HCT116 (cell line): ENCODE results near the gene NSUN3. TPM values are rescaled to one million over a fixed set of nuclear protein-coding genes. Genes with fewer than 3 reads are reported as not detected.

ENCODE experiments used
- ATAC-seq: fragments of 200-7000 bp; cut with Tn5 transposase; 2 replicates; pipeline ENCODE4 v1.9.1; 2020; ENCODE audit warnings: mild to moderate bottlenecking, moderate library complexity
- BruUV-seq: library from RNA; stranded (reverse); fragments of 400-500 nt; replicated peaks from 2 replicates; lab custom pipeline; 2021; lab: Mats Ljungman, UMichigan
- CTCF ChIA-PET: fragments of 300-600 bp; sonication (Branson Sonifier 250); formaldehyde crosslinking; loops from one replicate; lab custom pipeline; 2021; ENCODE audit warnings: antibody characterized with exemption; lab: Charles Lee
- POLR2A ChIA-PET: fragments of 300-600, 350-600 bp; sonication (Branson Sonifier 250); formaldehyde crosslinking; loops from one replicate; lab custom pipeline; 2021; ENCODE audit warnings: antibody characterized with exemption; lab: Charles Lee
- RAD21 ChIA-PET, 2 experiments: fragments of 300-600 bp; sonication (Branson Sonifier 250); formaldehyde crosslinking; loops; one replicate each; lab custom pipeline; 2023; ENCODE audit warnings: low total read pairs in 2 of 2; ENCODE audit not compliant: uncharacterized antibody in 2 of 2, unreplicated experiment in 2 of 2, low non-redundant PET in 1 of 2; lab: Charles Lee
- DNase-seq: peaks from one replicate; pipeline ENCODE4 v3.0.0-alpha.2; 2010; ENCODE audit warnings: low read depth, low spot score
- H2AFZ ChIP-seq: fragments of 200-600 bp; shearing (Covaris generic), sonication (generic); 2 replicates; pipeline ENCODE4 v1.6.1; 2017; ENCODE audit warnings: low read depth, mixed run types, mixed read lengths, antibody characterized with exemption, low read length; ENCODE audit not compliant: poor library complexity, severe bottlenecking
- H3K27ac ChIP-seq: 2 replicates; pipeline ENCODE4 v1.5.1; 2012; ENCODE audit warnings: low read depth, low read length
- H3K27me3 ChIP-seq: fragments of 200-600 bp; sonication (generic); 2 replicates; pipeline ENCODE4 v1.6.1; 2016; ENCODE audit warnings: mixed run types, low read length, mixed read lengths; ENCODE audit not compliant: insufficient read depth
- H3K36me3 ChIP-seq, 2 experiments: fragments of 200-500 bp in 1 of 2; fragments of 200-600 bp in 1 of 2; sonication (Bioruptor generic) in 1 of 2; sonication (generic) in 1 of 2; 2 replicates each; pipeline versions ENCODE4 v1.5.1 to v1.6.1; 2014 to 2016; ENCODE audit warnings: low read length in 2 of 2, inconsistent platforms in 1 of 2, mixed read lengths in 1 of 2, mixed run types in 1 of 2; ENCODE audit not compliant: insufficient read depth in 2 of 2, control insufficient read depth in 1 of 2
- H3K4me1 ChIP-seq, 2 experiments: fragments of 200-600 bp in 1 of 2; sonication (generic) in 1 of 2; 2 replicates each; pipeline versions ENCODE4 v1.5.1 to v1.6.1; 2012 to 2017; ENCODE audit warnings: low read length in 2 of 2, inconsistent platforms in 1 of 2, mild to moderate bottlenecking in 1 of 2, mixed read lengths in 1 of 2, mixed run types in 1 of 2, moderate library complexity in 1 of 2; ENCODE audit not compliant: insufficient read depth in 2 of 2, control insufficient read depth in 1 of 2
- H3K4me2 ChIP-seq: fragments of 200-600 bp; sonication (generic); 2 replicates; pipeline ENCODE4 v1.6.1; 2017; ENCODE audit warnings: mixed run types, low read length, mixed read lengths
- H3K4me3 ChIP-seq, 2 experiments: fragments of 200-600 bp in 1 of 2; sonication (generic) in 1 of 2; replicated peaks in 1 of 2; 2 replicates each; pipeline ENCODE4 v1.5.1; 2011 to 2016; ENCODE audit warnings: low read length in 2 of 2, control low read depth in 1 of 2, low read depth in 1 of 2, mild to moderate bottlenecking in 1 of 2, mixed read lengths in 1 of 2, mixed run types in 1 of 2
- H3K79me2 ChIP-seq: fragments of 200-600 bp; sonication (generic); 2 replicates; pipeline ENCODE4 v1.6.1; 2017; ENCODE audit warnings: mild to moderate bottlenecking, mixed run types, low read length, moderate library complexity, mixed read lengths; ENCODE audit not compliant: insufficient read depth
- H3K9ac ChIP-seq: fragments of 200-600 bp; sonication (generic); 2 replicates; pipeline ENCODE4 v1.6.1; 2016; ENCODE audit warnings: low read length, mixed read lengths
- H3K9me2 ChIP-seq: fragments of 200-600 bp; sonication (generic), shearing (Covaris generic); 2 replicates; pipeline ENCODE4 v1.6.1; 2017; ENCODE audit warnings: mixed run types, mild to moderate bottlenecking, moderate library complexity; ENCODE audit not compliant: insufficient read depth
- H3K9me3 ChIP-seq, 2 experiments: fragments of 200-500 bp in 1 of 2; fragments of 200-600 bp in 1 of 2; sonication (Bioruptor generic) in 1 of 2; sonication (generic) in 1 of 2; 2 replicates each; pipeline ENCODE4 v1.6.1; 2014 to 2017; ENCODE audit warnings: low read length in 2 of 2, mixed read lengths in 2 of 2, inconsistent platforms in 1 of 2, low read depth in 1 of 2, mild to moderate bottlenecking in 1 of 2, mixed run types in 1 of 2, moderate library complexity in 1 of 2; ENCODE audit not compliant: control insufficient read depth in 1 of 2, insufficient read depth in 1 of 2
- H4K20me1 ChIP-seq: fragments of 200-600 bp; sonication (generic), shearing (Covaris generic); 2 replicates; pipeline ENCODE4 v1.6.1; 2017; ENCODE audit warnings: mixed run types, mild to moderate bottlenecking, moderate library complexity; ENCODE audit not compliant: insufficient read depth
- ATF3 ChIP-seq: IDR thresholded peaks from 2 replicates; pipeline ENCODE4 v1.6.1; 2012
- CBX3 ChIP-seq: IDR thresholded peaks from 2 replicates; pipeline ENCODE4 v1.6.1; 2012; ENCODE audit warnings: low read depth
- CEBPB ChIP-seq: IDR thresholded peaks from 2 replicates; pipeline ENCODE4 v1.6.1; 2012; ENCODE audit warnings: low read depth
- EGR1 ChIP-seq: IDR thresholded peaks from 2 replicates; pipeline ENCODE4 v1.6.1; 2012; ENCODE audit warnings: low read depth
- ELF1 ChIP-seq: IDR thresholded peaks from 2 replicates; pipeline ENCODE4 v1.6.1; 2012; ENCODE audit warnings: low read depth, borderline replicate concordance
- EZH2 ChIP-seq: fragments of 200-600 bp; sonication (generic); IDR thresholded peaks from 2 replicates; pipeline ENCODE4 v1.6.1; 2017; ENCODE audit warnings: antibody characterized with exemption, mixed run types
- EZH2phosphoT487 ChIP-seq: fragments of 200-600 bp; IDR thresholded peaks from 2 replicates; pipeline ENCODE4 v1.6.1; 2018; ENCODE audit warnings: antibody characterized with exemption, borderline replicate concordance
- FOSL1 ChIP-seq: IDR thresholded peaks from 2 replicates; pipeline ENCODE4 v1.6.1; 2012; ENCODE audit warnings: low read depth
- MAX ChIP-seq: IDR thresholded peaks from 2 replicates; pipeline ENCODE4 v1.6.1; 2012
- POLR2AphosphoS5 ChIP-seq: IDR thresholded peaks from 2 replicates; pipeline ENCODE4 v1.6.1; 2011; ENCODE audit warnings: mild to moderate bottlenecking, low read depth, low read length, moderate library complexity
- RAD21 ChIP-seq: IDR thresholded peaks from 2 replicates; pipeline ENCODE4 v1.6.1; 2012; ENCODE audit warnings: low read depth, mild to moderate bottlenecking
- SIN3A ChIP-seq: IDR thresholded peaks from 2 replicates; pipeline ENCODE4 v1.6.1; 2012; ENCODE audit warnings: low read depth
- TCF7L2 ChIP-seq: IDR thresholded peaks from 2 replicates; pipeline ENCODE4 v1.7.0; 2011; ENCODE audit warnings: borderline replicate concordance, inconsistent platforms; ENCODE audit not compliant: insufficient read depth, insufficient read length; ENCODE audit errors: extremely low read depth
- YY1 ChIP-seq: IDR thresholded peaks from 2 replicates; pipeline ENCODE4 v1.6.1; 2011; ENCODE audit warnings: low read length, low read depth, moderate library complexity, mild to moderate bottlenecking; ENCODE audit not compliant: insufficient replicate concordance; ENCODE audit errors: extremely low read depth
- ZFX ChIP-seq: fragments of 450-650 bp; IDR thresholded peaks from 2 replicates; pipeline ENCODE4 v1.6.1; 2017
- ZNF274 ChIP-seq: fragments of 200-500 bp; sonication (Bioruptor generic); IDR thresholded peaks from 2 replicates; pipeline ENCODE4 v1.6.1; 2014; ENCODE audit warnings: mild to moderate bottlenecking, low read depth, low read length, inconsistent platforms
- intact Hi-C: fragments of 100-400 bp; cut with micrococcal nuclease; formaldehyde crosslinking; loops from 2 replicates; pipeline ENCODE4 v1.10.0; 2022
- total RNA-seq: library from RNA; stranded (reverse); gene quantifications from one replicate; pipeline ENCODE4 v1.2.1, GENCODE V29; 2021; ENCODE audit not compliant: unreplicated experiment
- TF ChIP-seq, protein P1 (sequence below): IDR thresholded peaks from 2 replicates; pipeline ENCODE4 v1.6.1; 2011; ENCODE audit warnings: mild to moderate bottlenecking, low read length, moderate library complexity; ENCODE audit not compliant: insufficient replicate concordance; ENCODE audit errors: extremely low read depth

NSUN3 gene
- total RNA-seq, 1 experiment from 2014 or later, result 6.6 TPM

- no peaks in the 10 kb centered on the region for H3K9me2 ChIP-seq
- H3K4me1 ChIP-seq, result no peaks in the 10 kb centered on the region
- ATAC-seq, result no peak
- H3K27me3 ChIP-seq, result no peaks in the 10 kb centered on the region
- H3K36me3 ChIP-seq, result no peaks in the 10 kb centered on the region
- ChIA-PET POLR2A (interaction anchor here (0.8 kb wide), 1 partner anchor 62 kb away, joined by 3 read pairs; no protein-coding TSS in a partner anchor), CTCF (interaction anchor here (1.3 to 1.6 kb wide), 3 partner anchors 14 to 65 kb away, joined by 3 to 10 read pairs (median 6); partner anchors contain the start of gene STX19), RAD21 (no interaction called here)
- no peak overlapping the region for H3K27ac ChIP-seq
- no peak overlapping the region for H3K4me3 ChIP-seq
- BruUV-seq, result no TSS peak
- H2AFZ ChIP-seq, result no peak overlapping the region
- no peak for DNase-seq
- intact Hi-C loops, result no loop called here
- H3K9me3 ChIP-seq, result no peaks in the 10 kb centered on the region
- H3K4me2 ChIP-seq, result no peak overlapping the region
- TF ChIP-seq TCF7L2, result no peak
- TF ChIP-seq CBX3, result no peak
- TF ChIP-seq FOSL1, result no peak
- TF ChIP-seq POLR2AphosphoS5, result no peak
- no peaks in the 10 kb centered on the region; the same call in 1 of the 2 replicates for H3K79me2 ChIP-seq
- H3K9ac ChIP-seq, result no peak overlapping the region
- no peaks in the 10 kb centered on the region for H4K20me1 ChIP-seq
These were observed 7.6 kb downstream of the NSUN3 start for GRCh38 chr3:94070341-94070911.

DNA sequence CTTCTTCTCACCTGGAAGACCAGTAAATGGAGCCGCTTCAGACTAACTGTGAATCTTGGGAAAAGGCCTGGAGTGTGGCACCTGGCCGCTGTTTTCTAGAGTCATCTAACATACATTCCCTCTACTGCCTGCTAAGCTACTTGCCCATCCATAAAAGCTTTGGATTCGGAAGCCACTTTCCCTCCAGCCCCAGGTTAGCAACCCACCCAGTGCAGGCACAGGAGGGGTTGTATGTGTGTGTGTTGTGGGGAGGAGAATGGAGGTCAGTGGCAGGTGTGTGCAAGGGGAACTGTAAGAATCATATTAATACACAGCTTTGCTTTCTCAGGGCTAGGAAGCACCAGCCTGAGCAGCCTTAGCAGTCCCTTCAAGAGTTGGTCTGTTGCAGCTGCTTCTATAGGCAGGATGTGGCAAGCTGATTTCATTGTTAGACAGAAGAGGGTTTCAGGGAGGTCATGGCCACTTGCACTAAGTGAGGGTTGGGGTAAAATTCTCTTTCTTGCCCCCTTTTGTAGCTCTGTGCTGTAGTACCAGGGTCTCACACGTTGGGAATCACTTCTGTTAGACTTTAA is 8.9 kb downstream of the NSUN3 start:
- no peak for ATAC-seq
- POLR2A ChIA-PET, result no interaction called here
- no peak for TF ChIP-seq ELF1
- TF ChIP-seq RAD21, result no peak
- no peak for TF ChIP-seq EGR1
- TF ChIP-seq, protein P1, sequence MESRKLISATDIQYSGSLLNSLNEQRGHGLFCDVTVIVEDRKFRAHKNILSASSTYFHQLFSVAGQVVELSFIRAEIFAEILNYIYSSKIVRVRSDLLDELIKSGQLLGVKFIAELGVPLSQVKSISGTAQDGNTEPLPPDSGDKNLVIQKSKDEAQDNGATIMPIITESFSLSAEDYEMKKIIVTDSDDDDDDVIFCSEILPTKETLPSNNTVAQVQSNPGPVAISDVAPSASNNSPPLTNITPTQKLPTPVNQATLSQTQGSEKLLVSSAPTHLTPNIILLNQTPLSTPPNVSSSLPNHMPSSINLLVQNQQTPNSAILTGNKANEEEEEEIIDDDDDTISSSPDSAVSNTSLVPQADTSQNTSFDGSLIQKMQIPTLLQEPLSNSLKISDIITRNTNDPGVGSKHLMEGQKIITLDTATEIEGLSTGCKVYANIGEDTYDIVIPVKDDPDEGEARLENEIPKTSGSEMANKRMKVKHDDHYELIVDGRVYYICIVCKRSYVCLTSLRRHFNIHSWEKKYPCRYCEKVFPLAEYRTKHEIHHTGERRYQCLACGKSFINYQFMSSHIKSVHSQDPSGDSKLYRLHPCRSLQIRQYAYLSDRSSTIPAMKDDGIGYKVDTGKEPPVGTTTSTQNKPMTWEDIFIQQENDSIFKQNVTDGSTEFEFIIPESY, result no peak
- no peak for TF ChIP-seq SIN3A
- TF ChIP-seq ZFX, result no peak
- TF ChIP-seq YY1, result no peak
- no peak for TF ChIP-seq EZH2phosphoT487
- TF ChIP-seq POLR2AphosphoS5, result no peak
- no peak for TF ChIP-seq EZH2
- no peak for TF ChIP-seq CEBPB
- TF ChIP-seq FOSL1, result no peak
- no peak for TF ChIP-seq ZNF274
- no peak for TF ChIP-seq ATF3
- no peak for TF ChIP-seq MAX

More for the DNA sequence above, 8.9 kb downstream of the NSUN3 start:
- no peaks in the 10 kb centered on the region for H3K4me1 ChIP-seq
- ChIA-PET CTCF (no interaction called here), RAD21 (no interaction called here)
- H3K4me2 ChIP-seq, result no peak overlapping the region
- H3K9ac ChIP-seq, result no peak overlapping the region
- H3K9me2 ChIP-seq, result no peaks in the 10 kb centered on the region
- no peaks in the 10 kb centered on the region for H3K9me3 ChIP-seq
- H2AFZ ChIP-seq, result no peak overlapping the region
- H3K36me3 ChIP-seq, result no peaks in the 10 kb centered on the region
- H3K4me3 ChIP-seq, result no peak overlapping the region
- H4K20me1 ChIP-seq, result no peaks in the 10 kb centered on the region
- no peaks in the 10 kb centered on the region; the same call in 1 of the 2 replicates for H3K79me2 ChIP-seq
- H3K27me3 ChIP-seq, result no peaks in the 10 kb centered on the region
- no TSS peak for BruUV-seq
- H3K27ac ChIP-seq, result no peak overlapping the region
- intact Hi-C loops, result no loop called here
- no peak for DNase-seq
